Upper lobe of left lung (tissue), 6 donors: ENCODE results near the gene GALM. TPM values are rescaled to one million over a fixed set of nuclear protein-coding genes. Genes with fewer than 3 reads are reported as not detected.

ENCODE experiments used
- ATAC-seq, 2 donors: fragments of 200-7000 bp; cut with Tn5 transposase; one replicate each; pipeline ENCODE4 v1.9.1; 2022; ENCODE audit warnings: mild to moderate bottlenecking in 2 of 2, moderate library complexity in 2 of 2; ENCODE audit not compliant: low FRiP score in 2 of 2
- DNase-seq, 2 donors: peaks; one replicate each; pipeline ENCODE4 v3.0.0-alpha.2; 2019 to 2020
- H3K27ac ChIP-seq, 4 donors: fragments of 200-600 bp; sonication (generic); one replicate each; pipeline ENCODE4 v1.5.1; 2016 to 2019
- H3K27me3 ChIP-seq, 4 donors: fragments of 200-600 bp; sonication (generic); one replicate each; pipeline ENCODE4 v1.5.1; 2017 to 2019
- H3K36me3 ChIP-seq, 4 donors: fragments of 200-600 bp; sonication (generic); one replicate each; pipeline ENCODE4 v1.5.1; 2016 to 2019
- H3K4me1 ChIP-seq, 4 donors: fragments of 200-600 bp; sonication (generic); one replicate each; pipeline ENCODE4 v1.5.1; 2018 to 2019
- H3K4me3 ChIP-seq, 4 donors: fragments of 200-600 bp; sonication (generic); one replicate each; pipeline ENCODE4 v1.5.1; 2017 to 2019; ENCODE audit warnings: mild to moderate bottlenecking in 2 of 4, moderate library complexity in 1 of 4
- H3K9me3 ChIP-seq, 4 donors: fragments of 200-600 bp; sonication (generic); one replicate each; pipeline ENCODE4 v1.5.1; 2018 to 2019
- CTCF ChIP-seq, 6 experiments: fragments of 450-650 bp in 4 of 6; fragments of 200-600 bp in 2 of 6; sonication (generic) in 2 of 6; IDR thresholded peaks; one replicate each; pipeline ENCODE4 v1.5.1; 2016 to 2019; ENCODE audit warnings: antibody characterized with exemption in 6 of 6
- EP300 ChIP-seq, 4 donors: sonication (generic); formaldehyde crosslinking; IDR thresholded peaks; one replicate each; pipeline ENCODE4 v1.5.1; 2017; ENCODE audit warnings: antibody characterized with exemption in 4 of 4, control low read depth in 2 of 4
- POLR2A ChIP-seq, 4 donors: fragments of 450-650 bp; IDR thresholded peaks; one replicate each; pipeline ENCODE4 v1.5.1; 2016 to 2017; ENCODE audit warnings: antibody characterized with exemption in 4 of 4, mild to moderate bottlenecking in 2 of 4
- POLR2AphosphoS5 ChIP-seq, 2 donors: sonication (generic); formaldehyde crosslinking; IDR thresholded peaks; one replicate each; pipeline ENCODE4 v1.5.1; 2017; ENCODE audit warnings: antibody characterized with exemption in 2 of 2
- WGBS, 2 donors: methylation state at CpG; one replicate each; pipeline ENCODE4 v1.1.5; 2017 to 2018; 5-methylcytosine and 5-hydroxymethylcytosine counted together
- total RNA-seq, 6 donors: library from RNA; depleted of rRNA in 4 of 6; stranded (reverse); fragments of >200 nt in 4 of 6; gene quantifications; one replicate each; pipeline versions ENCODE4 v1.1.0 to v1.2.1, GENCODE V29; 2016 to 2021
- donor health status: DM: no; HTN: no; CAD: no; lungs with moderate emphysema.
- donor health status: DM: no; HTN: yes; CAD: no; lungs with severe emphysema.

The GALM gene
- total RNA-seq, 6 donors from 2014 or later = 13.4 to 33.1 (median 26.3) TPM

- Histone ChIP-seq H3K9me3 (no peaks in the 10 kb centered on the region), H3K27me3 (no peaks in the 10 kb centered on the region), H3K4me1 (peaks cover 0 to 23% (median 2%) of the 10 kb centered on the region in 4 donors), H3K36me3 (peaks cover 0 to 12% (median 8%) of the 10 kb centered on the region in 4 donors), H3K27ac (no peak overlapping the region), H3K4me3 (no peak overlapping the region)
- 81 to 86% methylated on average over 8 of the region's 8 CpGs for WGBS, 2 donors
- DNase-seq = no peak
- TF ChIP-seq EP300 (IDR thresholded peaks at IDR 0.05) (no peak), POLR2AphosphoS5 (IDR thresholded peaks at IDR 0.05) (no peak), CTCF (IDR thresholded peaks at IDR 0.05) (no peak), POLR2A (IDR thresholded peaks at IDR 0.05) (no peak)
- ATAC-seq = peak in 1 of 2 donors; percentile 56
Measured at GRCh38 chr2:38690499-38691420, 24.8 kb downstream of the GALM start.

- H3K4me1 ChIP-seq = peaks cover 0 to 21% (median 2%) of the 10 kb centered on the region in 4 donors
- DNase-seq (no peak), ATAC-seq (no peak)
- H3K27ac ChIP-seq = no peak overlapping the region
- H3K4me3 ChIP-seq = no peak overlapping the region
- peaks cover 0 to 9% (median 5%) of the 10 kb centered on the region in 4 donors for H3K36me3 ChIP-seq
- no peaks in the 10 kb centered on the region for H3K27me3 ChIP-seq
- 80 to 82% methylated on average over 2 of the region's 2 CpGs for WGBS, 2 donors
- TF ChIP-seq CTCF (IDR thresholded peaks at IDR 0.05) = no peak
- no peak for TF ChIP-seq POLR2A (IDR thresholded peaks at IDR 0.05)
- no peak for TF ChIP-seq POLR2AphosphoS5 (IDR thresholded peaks at IDR 0.05)
- TF ChIP-seq EP300 (IDR thresholded peaks at IDR 0.05) = no peak
- H3K9me3 ChIP-seq = no peaks in the 10 kb centered on the region
Measured at GRCh38 chr2:38691994-38692393, 26.1 kb downstream of the GALM start.

GRCh38 chr2:38692636-38693318 is 26.9 kb downstream of the GALM start:
- TF ChIP-seq CTCF (IDR thresholded peaks at IDR 0.05) = no peak
- no peak for TF ChIP-seq POLR2A (IDR thresholded peaks at IDR 0.05)
- TF ChIP-seq POLR2AphosphoS5 (IDR thresholded peaks at IDR 0.05) = no peak
- TF ChIP-seq EP300 (IDR thresholded peaks at IDR 0.05) = no peak
- no peaks in the 10 kb centered on the region for H3K9me3 ChIP-seq
- peaks cover 0 to 9% (median 4%) of the 10 kb centered on the region in 4 donors for H3K36me3 ChIP-seq
- DNase-seq (peak in 1 of 2 donors; percentile 56), ATAC-seq (no peak)
- H3K4me3 ChIP-seq = no peak overlapping the region
- no peaks in the 10 kb centered on the region for H3K27me3 ChIP-seq
- 80 to 95% methylated on average over 7 to 8 of the region's 8 CpGs for WGBS, 2 donors
- peak overlapping the region in 1 of 4 donors; percentile 23 for H3K27ac ChIP-seq
- H3K4me1 ChIP-seq = peaks cover 0 to 21% (median 2%) of the 10 kb centered on the region in 4 donors

- Histone ChIP-seq H3K4me1 (peaks cover 0 to 10% (median 0%) of the 10 kb centered on the region in 4 donors), H3K4me3 (no peak overlapping the region), H3K9me3 (no peaks in the 10 kb centered on the region), H3K36me3 (peaks cover 0 to 9% (median 0%) of the 10 kb centered on the region in 4 donors), H3K27ac (no peak overlapping the region), H3K27me3 (no peaks in the 10 kb centered on the region)
- no peak for DNase-seq
- 73 to 76% methylated on average over 8 of the region's 8 CpGs for WGBS, 2 donors
- TF ChIP-seq CTCF (IDR thresholded peaks at IDR 0.05) = no peak
- no peak for TF ChIP-seq POLR2A (IDR thresholded peaks at IDR 0.05)
- no peak for TF ChIP-seq POLR2AphosphoS5 (IDR thresholded peaks at IDR 0.05)
- no peak for TF ChIP-seq EP300 (IDR thresholded peaks at IDR 0.05)
- no peak for ATAC-seq
Measured at GRCh38 chr2:38697116-38697840, 31.4 kb downstream of the GALM start.
